Measurements from ENCODE around the gene CTDSPL.
A peak's percentile ranks its signal among the peaks of the same experiment; 100 is the strongest.

The CTDSPL gene

DNA sequence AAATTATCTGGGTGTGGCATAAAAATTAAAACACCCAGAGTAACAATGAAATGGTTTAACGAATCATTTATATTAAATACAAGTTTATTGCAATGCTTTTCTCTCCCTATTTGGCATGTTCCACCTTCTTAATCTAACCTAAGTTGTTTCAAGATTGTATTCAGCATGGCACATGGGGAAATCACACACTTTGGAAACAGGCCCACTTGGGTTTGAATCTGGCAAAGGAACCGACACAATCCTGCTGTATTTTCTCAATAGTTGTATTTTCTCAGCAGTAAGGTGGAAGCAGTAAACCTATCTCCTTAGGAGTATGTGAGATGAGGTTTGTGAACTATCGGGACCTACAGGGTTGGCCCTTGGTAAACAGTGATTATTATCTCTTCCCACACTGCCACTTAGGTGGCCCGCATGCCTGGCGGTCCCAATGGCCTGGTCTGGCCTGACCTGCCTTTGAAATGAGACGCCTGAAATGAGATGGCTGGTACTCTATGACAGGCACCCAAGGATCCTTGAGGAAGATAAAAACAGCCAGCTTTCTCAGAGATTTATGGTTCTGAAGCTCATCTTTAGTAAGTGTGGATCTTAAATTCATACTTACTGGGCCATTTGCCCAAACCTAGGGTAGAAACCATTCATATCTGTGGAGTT is 83.6 kb downstream of the CTDSPL start:
- no peak for DNase-seq

DNA sequence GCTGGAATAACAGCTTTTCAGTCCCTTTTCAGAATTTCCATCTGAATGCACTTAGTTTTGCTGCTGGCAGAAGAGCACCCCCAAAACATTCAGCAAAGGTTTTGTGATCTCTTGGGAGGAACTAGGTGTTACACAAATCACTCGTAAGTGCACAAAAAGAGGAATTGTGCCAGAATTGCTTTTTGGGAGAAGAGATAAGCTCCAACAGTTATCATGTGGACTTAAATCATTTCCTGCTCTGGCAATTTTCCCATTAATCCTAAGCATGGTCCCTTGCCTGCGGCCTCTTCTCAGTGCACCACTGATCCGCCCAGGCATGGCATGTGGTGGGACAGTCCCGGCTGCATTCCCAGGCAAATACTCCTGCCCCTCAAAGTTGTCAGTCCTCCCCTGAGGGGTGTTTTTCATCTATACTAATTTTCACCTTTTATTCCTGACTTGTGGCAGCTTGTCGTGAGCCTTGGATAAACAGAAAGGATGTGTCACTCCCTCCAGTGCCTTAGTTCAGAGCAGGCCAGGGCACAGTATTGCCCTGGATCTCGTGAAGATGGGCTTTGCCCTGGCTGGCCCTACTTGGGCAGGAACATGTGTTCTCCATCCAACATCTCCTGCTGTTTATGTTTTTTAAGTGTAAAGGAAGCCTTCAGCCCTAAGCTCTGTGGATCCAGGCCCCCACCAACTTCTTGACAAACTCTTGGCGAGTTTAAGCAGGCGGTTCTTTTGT is 84.3 kb downstream of the CTDSPL start:
- DNase-seq = no peak

GRCh38 chr3:37946531-37946889 is 84.8 kb downstream of the CTDSPL start:
- DNase-seq = no peak

GRCh38 chr3:37949866-37950265 is 88.2 kb downstream of the CTDSPL start:
- no peak for DNase-seq

- no peak for DNase-seq
Observed at GRCh38 chr3:37952564-37952963, 90.9 kb downstream of the CTDSPL start.

GRCh38 chr3:37953226-37953625 is 91.5 kb downstream of the CTDSPL start:
- DNase-seq = no peak

DNA sequence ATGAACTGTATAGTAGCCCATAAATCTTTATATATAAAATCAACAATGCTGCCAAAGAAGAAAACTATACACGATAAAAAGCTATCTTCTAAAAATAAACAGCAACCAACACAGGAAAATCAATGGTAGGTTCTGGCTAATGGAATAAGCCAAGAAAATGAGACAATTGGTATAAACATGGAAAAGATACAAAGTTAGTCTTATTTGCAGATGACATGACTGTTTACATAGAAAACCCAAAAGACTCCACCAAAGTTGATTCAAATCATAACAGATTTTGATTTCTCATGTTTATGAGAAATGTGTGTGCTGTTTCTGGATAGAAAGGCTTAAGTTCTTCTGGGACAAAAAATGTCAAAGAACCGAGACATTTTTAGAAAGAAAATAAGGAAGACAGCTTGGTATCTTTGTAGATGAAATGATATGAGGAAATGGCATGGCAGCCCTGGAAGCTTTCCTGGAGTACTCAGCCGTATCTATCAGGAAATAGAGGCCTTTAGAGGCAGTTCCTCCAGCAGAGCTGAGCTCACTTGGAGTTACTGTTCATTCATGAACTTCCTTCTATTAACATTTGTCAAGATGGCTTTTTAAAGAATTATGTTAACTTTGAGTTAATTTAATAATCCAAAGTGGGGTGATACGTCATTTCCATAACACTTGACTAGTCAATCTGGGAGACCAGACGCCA is 92.2 kb downstream of the CTDSPL start:
- DNase-seq = no peak

- no peak for DNase-seq
Observed at GRCh38 chr3:37954881-37955280, 93.2 kb downstream of the CTDSPL start.

GRCh38 chr3:37955918-37956707 is 94.4 kb downstream of the CTDSPL start:
- DNase-seq = no peak

- DNase-seq = no peak
Observed at GRCh38 chr3:37956723-37957538, 95.3 kb downstream of the CTDSPL start.

DNA sequence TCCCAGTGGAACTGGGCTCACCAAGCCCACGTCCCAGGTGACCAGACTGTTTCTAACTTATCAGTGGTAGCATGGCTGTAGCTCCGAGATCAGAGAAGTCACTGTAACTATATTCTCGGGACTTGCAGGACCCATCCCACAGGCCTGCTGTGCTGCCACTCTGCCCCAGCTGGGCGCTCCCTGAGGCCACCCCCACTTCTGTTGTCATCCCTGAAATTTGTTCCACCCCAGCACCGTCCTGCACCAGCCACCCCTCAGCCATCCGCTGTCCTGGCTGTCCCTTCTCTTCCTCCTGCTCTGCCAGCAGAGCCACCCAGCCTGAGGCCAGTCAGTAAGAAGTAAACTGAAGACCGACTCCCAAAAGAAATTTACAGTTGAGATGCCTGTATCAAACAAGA is 95.9 kb downstream of the CTDSPL start:
- DNase-seq = no peak

DNA sequence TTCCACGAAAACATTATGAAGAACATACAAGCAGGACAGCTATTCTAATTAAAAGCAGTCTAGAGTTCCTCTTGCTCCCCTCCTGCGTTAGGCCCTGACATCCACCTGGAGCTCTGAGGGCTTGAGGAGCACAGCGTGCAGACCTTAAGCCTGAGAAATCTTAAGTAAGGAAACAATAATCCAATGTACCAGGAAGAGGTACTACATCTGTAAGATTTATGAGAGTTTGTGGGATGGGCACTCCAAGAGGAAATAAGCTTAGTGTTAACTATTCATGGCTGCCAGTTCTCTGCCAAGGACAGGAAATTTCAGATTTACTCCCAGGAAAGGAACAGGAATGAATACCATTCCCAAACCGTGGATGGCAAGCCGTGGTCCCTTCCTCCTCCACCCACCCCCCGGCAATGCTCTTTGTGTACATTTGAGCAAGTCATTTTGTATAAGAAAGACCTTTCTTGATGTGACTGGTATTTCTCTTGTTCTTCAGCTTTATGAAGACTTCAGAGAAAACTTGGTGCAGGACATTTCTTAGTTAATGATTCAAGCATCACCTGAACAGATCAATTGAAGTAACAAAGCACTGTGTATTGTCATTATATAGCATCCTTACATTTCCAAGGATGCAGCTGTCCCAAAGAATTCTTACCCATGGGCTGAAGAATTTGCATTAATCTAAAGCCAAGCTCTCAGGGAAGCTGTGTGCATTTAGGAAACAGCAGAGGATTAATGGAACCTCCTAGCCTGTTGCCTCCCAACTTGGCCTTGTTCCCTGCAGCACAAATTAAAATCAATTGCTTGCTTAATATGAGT is 100.1 kb downstream of the CTDSPL start:
- no peak for DNase-seq

- no peak for DNase-seq
Observed at GRCh38 chr3:37963016-37963415, 101.3 kb downstream of the CTDSPL start.

DNA sequence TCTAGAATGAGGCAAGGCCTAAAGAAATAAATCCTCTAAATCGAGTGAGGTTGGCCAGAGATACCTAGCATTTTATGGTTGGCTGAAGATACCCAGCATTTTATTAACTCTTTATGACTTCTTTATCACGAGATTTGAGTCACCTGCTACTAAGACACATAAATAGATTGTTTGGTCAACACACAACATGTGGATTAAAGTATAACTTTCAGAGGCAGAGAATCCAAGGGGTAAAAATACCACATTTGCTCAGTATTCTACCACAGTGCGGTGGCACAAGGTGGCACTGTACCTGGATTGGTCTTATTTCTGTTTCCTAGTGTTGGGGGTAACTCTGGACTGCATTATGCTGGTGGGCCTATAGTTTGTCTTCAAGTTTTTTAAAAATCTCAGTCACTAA is 102.0 kb downstream of the CTDSPL start:
- no peak for DNase-seq

DNA sequence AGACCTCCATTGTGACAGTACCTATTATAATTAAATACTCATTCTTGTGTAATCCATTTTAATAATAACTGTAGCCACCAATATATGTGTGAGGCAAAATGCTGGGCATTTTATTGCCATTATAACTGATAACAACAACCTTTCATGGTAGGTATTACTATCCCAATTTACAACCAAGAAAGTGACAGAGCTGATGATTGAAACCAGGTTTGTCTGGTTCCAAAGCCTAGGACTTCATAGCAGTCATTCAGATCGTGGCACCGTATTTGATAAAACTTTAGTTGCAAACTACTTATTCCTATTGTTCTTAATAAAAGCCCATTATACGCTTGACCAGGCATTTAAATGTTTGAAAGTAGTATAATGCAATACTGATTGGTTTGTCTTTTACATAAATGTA is 102.5 kb downstream of the CTDSPL start:
- DNase-seq = no peak

- no peak for DNase-seq
Observed at GRCh38 chr3:37964716-37965115, 103.0 kb downstream of the CTDSPL start.

DNA sequence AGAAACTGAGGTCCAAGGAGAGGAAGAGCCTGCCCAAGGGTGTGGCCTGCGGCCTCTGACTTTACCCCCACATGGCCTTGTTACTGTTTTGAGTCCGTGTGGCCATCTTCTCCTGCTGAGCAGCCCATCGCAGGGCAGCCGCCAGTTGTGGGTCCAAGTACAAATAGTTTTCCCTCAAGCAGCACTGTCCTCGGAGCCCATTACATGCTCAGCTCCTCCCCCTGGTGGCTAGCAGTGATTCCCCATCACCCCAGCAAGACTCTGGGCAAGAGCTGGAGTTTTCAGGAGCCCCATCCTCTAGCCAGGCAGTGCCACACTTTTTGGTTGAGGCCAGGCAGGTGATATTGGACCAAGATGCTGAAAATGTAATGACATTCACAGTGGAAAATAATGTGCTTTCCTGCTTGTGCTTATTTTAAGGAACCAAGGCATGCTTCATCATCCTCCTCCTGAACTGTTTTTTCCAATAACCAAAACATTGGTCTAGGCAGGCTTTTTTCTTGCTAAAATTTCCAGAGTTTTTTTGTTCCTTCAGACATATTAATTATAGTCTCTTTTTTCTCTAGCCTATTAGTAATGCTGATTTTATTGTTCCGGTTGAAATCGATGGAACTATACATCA is 105.7 kb downstream of the CTDSPL start:
- DNase-seq = peak; percentile 10

GRCh38 chr3:37968199-37968598 is 106.5 kb downstream of the CTDSPL start:
- DNase-seq = no peak

- no peak for DNase-seq
Observed at GRCh38 chr3:37968813-37969595, 107.3 kb downstream of the CTDSPL start.

GRCh38 chr3:37969596-37970100 is 108.0 kb downstream of the CTDSPL start:
- DNase-seq = no peak
